SK-N-SH (cell line): ENCODE measurements around the gene METTL25B. TPM values are rescaled to one million over a fixed set of nuclear protein-coding genes. Genes with fewer than 3 reads are reported as not detected.

Experiments used
- CTCF ChIA-PET: fragments of 300-600, 350-600 bp; formaldehyde crosslinking; extraction: SDS; loops from one replicate; lab custom pipeline; 2021; lab: Yijun Ruan, JAX
- POLR2A ChIA-PET: fragments of 350-600 bp; sonication (Branson Sonifier 250); formaldehyde crosslinking; extraction: SDS; loops from one replicate; lab custom pipeline; 2020; ENCODE audit warnings: antibody characterized with exemption, inconsistent platforms; lab: Yijun Ruan, JAX
- DNase-seq: peaks from one replicate; pipeline ENCODE4 v3.0.0; 2012
- H2AFZ ChIP-seq: fragments of 200-600 bp; sonication (generic); 2 replicates; pipeline ENCODE4 v1.8.1; 2016; ENCODE audit warnings: antibody characterized with exemption, mild to moderate bottlenecking, low read depth
- H3F3A ChIP-seq: fragments of 200-600 bp; sonication (generic); replicated peaks from 2 replicates; pipeline ENCODE3; 2016; ENCODE audit warnings: antibody characterized with exemption, mild to moderate bottlenecking; ENCODE audit not compliant: insufficient read depth
- H3K27ac ChIP-seq, 2 experiments: fragments of 200-500 bp in 1 of 2; fragments of 200-600 bp in 1 of 2; sonication (Bioruptor generic) in 1 of 2; sonication (generic), shearing (Covaris generic) in 1 of 2; 2 replicates each; pipeline versions ENCODE4 v1.5.1 to v1.6.1; 2014 to 2016; ENCODE audit warnings: low read depth in 2 of 2, inconsistent platforms in 1 of 2, low read length in 1 of 2, mild to moderate bottlenecking in 1 of 2, mixed read lengths in 1 of 2
- H3K27me3 ChIP-seq: fragments of 200-600 bp; sonication (generic), shearing (Covaris generic); 2 replicates; pipeline ENCODE4 v1.6.1; 2016; ENCODE audit warnings: mixed run types; ENCODE audit not compliant: insufficient read depth
- H3K36me3 ChIP-seq, 2 experiments: fragments of 200-500 bp in 1 of 2; fragments of 200-600 bp in 1 of 2; sonication (Bioruptor generic) in 1 of 2; sonication (generic) in 1 of 2; replicated peaks in 1 of 2; 2 replicates each; pipeline versions ENCODE3 to v1.5.1; 2014 to 2016; ENCODE audit warnings: low read length in 1 of 2, mild to moderate bottlenecking in 1 of 2; ENCODE audit not compliant: insufficient read depth in 2 of 2, control insufficient read depth in 1 of 2
- H3K4me1 ChIP-seq, 2 experiments: fragments of 200-500 bp in 1 of 2; fragments of 200-600 bp in 1 of 2; sonication (Bioruptor generic) in 1 of 2; sonication (generic), shearing (Covaris generic) in 1 of 2; 2 replicates each; pipeline versions ENCODE4 v1.5.1 to v1.6.1; 2014 to 2016; ENCODE audit warnings: low read depth in 1 of 2, low read length in 1 of 2, mixed run types in 1 of 2; ENCODE audit not compliant: insufficient read depth in 2 of 2, control insufficient read depth in 1 of 2
- H3K4me2 ChIP-seq: fragments of 200-600 bp; sonication (generic), shearing (Covaris generic); 2 replicates; pipeline ENCODE4 v1.6.1; 2017; ENCODE audit warnings: mixed run types
- H3K4me3 ChIP-seq, 2 experiments: fragments of 200-500 bp in 1 of 2; fragments of 200-600 bp in 1 of 2; sonication (Bioruptor generic) in 1 of 2; sonication (generic), shearing (Covaris generic) in 1 of 2; 2 replicates each; pipeline versions ENCODE4 v1.5.1 to v1.8.1; 2014 to 2016; ENCODE audit warnings: low read depth in 2 of 2, inconsistent platforms in 1 of 2, low read length in 1 of 2, mild to moderate bottlenecking in 1 of 2, mixed read lengths in 1 of 2, moderate library complexity in 1 of 2
- H3K79me2 ChIP-seq: fragments of 200-600 bp; sonication (generic); 2 replicates; pipeline ENCODE4 v1.8.1; 2017; ENCODE audit warnings: mild to moderate bottlenecking; ENCODE audit not compliant: insufficient read depth
- H3K9ac ChIP-seq: fragments of 200-600 bp; sonication (generic); 2 replicates; pipeline ENCODE4 v1.6.1; 2017; ENCODE audit warnings: mixed run types
- H3K9me2 ChIP-seq: fragments of 200-600 bp; sonication (generic); 2 replicates; pipeline ENCODE4 v1.6.1; 2017; ENCODE audit warnings: mixed run types
- H3K9me3 ChIP-seq: fragments of 200-600 bp; sonication (generic); 2 replicates; pipeline ENCODE4 v1.6.1; 2017; ENCODE audit warnings: mixed run types, mild to moderate bottlenecking, moderate library complexity
- H4K20me1 ChIP-seq: fragments of 200-600 bp; sonication (generic); 2 replicates; pipeline ENCODE4 v1.6.1; 2017; ENCODE audit warnings: mild to moderate bottlenecking, mixed run types; ENCODE audit not compliant: insufficient read depth
- CHD2 ChIP-seq: fragments of 150-350 bp; IDR thresholded peaks from 2 replicates; pipeline ENCODE4 v1.6.1; 2018; ENCODE audit warnings: low read length; ENCODE audit not compliant: partially characterized antibody
- CTCF ChIP-seq: fragments of 200-600 bp; sonication (generic); IDR thresholded peaks from 2 replicates; pipeline ENCODE4 v1.6.1; 2017; ENCODE audit warnings: antibody characterized with exemption, mild to moderate bottlenecking, moderate library complexity
- ELF1 ChIP-seq: IDR thresholded peaks from 2 replicates; pipeline ENCODE4 v1.4.0; 2012
- EP300 ChIP-seq, 2 experiments: IDR thresholded peaks; 2 replicates each; pipeline versions ENCODE4 v1.4.0 to v1.6.1; 2012; ENCODE audit warnings: borderline replicate concordance in 1 of 2, low read depth in 1 of 2, low read length in 1 of 2
- EZH2phosphoT487 ChIP-seq: fragments of 200-600 bp; sonication (generic); IDR thresholded peaks from 2 replicates; pipeline ENCODE4 v1.6.1; 2017; ENCODE audit warnings: low read depth, mixed run types, mild to moderate bottlenecking, antibody characterized with exemption, moderate library complexity, borderline replicate concordance
- FOXM1 ChIP-seq: IDR thresholded peaks from 2 replicates; pipeline ENCODE4 v1.4.0; 2012; ENCODE audit warnings: low read depth, mild to moderate bottlenecking
- GABPA ChIP-seq: IDR thresholded peaks from 2 replicates; pipeline ENCODE4 v1.4.0; 2012; ENCODE audit warnings: low read depth, mild to moderate bottlenecking
- NFIC ChIP-seq: IDR thresholded peaks from 2 replicates; pipeline ENCODE4 v1.4.0; 2012; ENCODE audit warnings: borderline replicate concordance
- SMC3 ChIP-seq: IDR thresholded peaks from 2 replicates; pipeline ENCODE4 v1.6.1; 2012; ENCODE audit warnings: low read depth, low read length, improper control_type of control experiment
- TCF12 ChIP-seq: IDR thresholded peaks from 2 replicates; pipeline ENCODE4 v1.4.0; 2012
- USF2 ChIP-seq: fragments of 150-350 bp; IDR thresholded peaks from 2 replicates; pipeline ENCODE4 v1.6.1; 2017; ENCODE audit warnings: antibody characterized with exemption, low read length, low read depth, borderline replicate concordance
- YY1 ChIP-seq: IDR thresholded peaks from 2 replicates; pipeline ENCODE4 v1.4.0; 2012; ENCODE audit warnings: low read depth, mild to moderate bottlenecking
- ZBTB33 ChIP-seq: IDR thresholded peaks from 2 replicates; pipeline ENCODE4 v1.4.0; 2012; ENCODE audit warnings: low read depth, borderline replicate concordance
- WGBS: methylation state at CpG from one replicate; pipeline ENCODE4 v1.1.6; 2017; ENCODE audit warnings: low lambda C conversion rate; 5-methylcytosine and 5-hydroxymethylcytosine counted together
- polyA plus RNA-seq, 3 experiments: library from polyadenylated mRNA; depleted of rRNA; stranded (reverse); fragments of >200 nt; gene quantifications; 2 replicates each; pipeline ENCODE4 v1.2.3, GENCODE V29; 2012

Gene METTL25B
- polyA plus RNA-seq, 1 of the 3 experiments (the other 2 are of a cell fraction), result 20.1 TPM

GRCh38 chr1:156700736-156701531 lies 27.3 kb upstream of the METTL25B start:
- peaks cover 11% of the 10 kb centered on the region for H3F3A ChIP-seq
- H3K27ac ChIP-seq, result peak overlapping the region in 1 of 2 experiments; percentile 1; a peak in 1 of 4 replicates
- no peak overlapping the region for H2AFZ ChIP-seq
- no peaks in the 10 kb centered on the region for H3K27me3 ChIP-seq
- H3K4me1 ChIP-seq, result peaks cover 26 to 62% of the 10 kb centered on the region in 2 experiments
- TF ChIP-seq USF2 (no peak), ELF1 (no peak), GABPA (no peak), NFIC (no peak), EZH2phosphoT487 (no peak), SMC3 (no peak), CHD2 (no peak), YY1 (no peak), TCF12 (no peak), EP300 (IDR thresholded peaks at IDR 0.05; ENCODE audit: borderline replicate concordance in 1 of 2, low read depth in 1 of 2, low read length in 1 of 2) (no peak), FOXM1 (no peak), CTCF (no peak)
- POLR2A ChIA-PET, result interaction anchor here (1.1 to 1.8 kb wide), 2 partner anchors 9 to 10 kb away, joined by 6 to 7 read pairs; no protein-coding TSS in a partner anchor
- H3K4me2 ChIP-seq, result no peak overlapping the region
- DNase-seq, result no peak
- H3K36me3 ChIP-seq, result peaks cover 0 to 18% of the 10 kb centered on the region in 2 experiments
- H4K20me1 ChIP-seq, result no peaks in the 10 kb centered on the region
- CTCF ChIA-PET, result interaction anchor here (1.2 to 45.5 kb wide), 6 partner anchors 5 to 189 kb away, joined by 3 to 2702 read pairs (median 7); partner anchors contain the start of genes CRABP2, ISG20L2, METTL25B and NES
- H3K9me3 ChIP-seq, result no peaks in the 10 kb centered on the region
- H3K4me3 ChIP-seq, result no peak overlapping the region
- no peak overlapping the region for H3K9ac ChIP-seq
- H3K79me2 ChIP-seq, result no peaks in the 10 kb centered on the region
- H3K9me2 ChIP-seq, result no peaks in the 10 kb centered on the region
- 87% methylated on average over 8 of the region's 8 CpGs for WGBS

- TF ChIP-seq ZBTB33 (no peak), ELF1 (no peak), NFIC (no peak)
- Histone ChIP-seq H3K9ac (no peak overlapping the region), H3K36me3 (peaks cover 0 to 18% of the 10 kb centered on the region in 2 experiments), H3K9me3 (no peaks in the 10 kb centered on the region), H4K20me1 (no peaks in the 10 kb centered on the region), H3F3A (peaks cover 19% of the 10 kb centered on the region), H3K27me3 (no peaks in the 10 kb centered on the region), H3K4me3 (peak overlapping the region in 1 of 2 experiments; percentile 54; a peak in 2 of 4 replicates), H3K79me2 (no peaks in the 10 kb centered on the region), H2AFZ (no peak overlapping the region), H3K9me2 (no peaks in the 10 kb centered on the region), H3K4me1 (peaks cover 48 to 71% of the 10 kb centered on the region in 2 experiments), H3K27ac (peak overlapping the region in 1 of 2 experiments; percentile 98; a peak in 2 of 4 replicates), H3K4me2 (peak overlapping the region; percentile 89; the same call in 1 of the 2 replicates)
- DNase-seq, result no peak
- WGBS, result 90% methylated on average over 4 of the region's 4 CpGs
- ChIA-PET POLR2A (interaction anchor here (1.6 to 5.3 kb wide), 3 partner anchors 8 to 27 kb away, joined by 5 to 57 read pairs (median 6); partner anchors contain the start of gene NES), CTCF (interaction anchor here (1.3 to 45.5 kb wide), 4 partner anchors 8 to 156 kb away, joined by 3 to 2702 read pairs (median 1353); partner anchors contain the start of genes CRABP2, ISG20L2, METTL25B and NES)
These were observed 24.9 kb upstream of the METTL25B start for GRCh38 chr1:156703336-156703735.
